Caco-2 (cell line): Measurements from ENCODE around the gene TFF3. TPM values are rescaled to one million over a fixed set of nuclear protein-coding genes. Genes with fewer than 3 reads are reported as not detected.

ENCODE experiments used
- BruUV-seq: library from RNA; stranded (reverse); fragments of 400-500 nt; replicated peaks from 2 replicates; lab custom pipeline; 2021; lab: Mats Ljungman, UMichigan
- CTCF ChIA-PET: fragments of 300-600 bp; sonication (Branson Sonifier 250); formaldehyde crosslinking; loops from one replicate; lab custom pipeline; 2022; ENCODE audit warnings: antibody characterized with exemption; lab: Charles Lee
- POLR2A ChIA-PET: fragments of 300-600 bp; sonication (Branson Sonifier 250); formaldehyde crosslinking; loops from one replicate; lab custom pipeline; 2022; ENCODE audit warnings: antibody characterized with exemption; lab: Charles Lee
- DNase-seq, 2 experiments: peaks; one replicate each; pipeline versions ENCODE4 v3.0.0 to v3.0.0-alpha.2; 2020 to 2022
- H3K27me3 ChIP-seq: replicated peaks from 2 replicates; pipeline ENCODE4 v1.6.0; 2011; ENCODE audit warnings: low read length; ENCODE audit not compliant: control insufficient read depth, insufficient read depth
- H3K36me3 ChIP-seq: 2 replicates; pipeline ENCODE4 v1.5.1; 2011; ENCODE audit warnings: low read length; ENCODE audit not compliant: control insufficient read depth, insufficient read depth
- H3K4me1 ChIP-seq: fragments of 250-450 bp; sonication (Bioruptor Pico); 2 replicates; pipeline ENCODE4 v1.5.1; 2020; ENCODE audit warnings: mild to moderate bottlenecking
- H3K4me3 ChIP-seq: 2 replicates; pipeline ENCODE4 v1.5.1; 2011; ENCODE audit warnings: low read depth, mild to moderate bottlenecking, control low read depth, low read length
- H3K9me3 ChIP-seq: fragments of 250-450 bp; sonication (Bioruptor Pico); 2 replicates; pipeline ENCODE4 v1.5.1; 2020; ENCODE audit warnings: mild to moderate bottlenecking, moderate library complexity
- H3K27ac Mint-ChIP-seq: one replicate; pipeline ENCODE4 v1.8.0; 2022; ENCODE audit warnings: mixed read lengths; ENCODE audit not compliant: unreplicated experiment
- H3K27me3 Mint-ChIP-seq: one replicate; pipeline ENCODE4 v1.8.0; 2022; ENCODE audit warnings: mixed read lengths; ENCODE audit not compliant: insufficient read depth, unreplicated experiment
- H3K36me3 Mint-ChIP-seq: one replicate; pipeline ENCODE4 v1.8.0; 2022; ENCODE audit warnings: mild to moderate bottlenecking, mixed read lengths; ENCODE audit not compliant: insufficient read depth, unreplicated experiment
- H3K4me1 Mint-ChIP-seq: one replicate; pipeline ENCODE4 v1.8.0; 2022; ENCODE audit warnings: low read depth, mixed read lengths; ENCODE audit not compliant: unreplicated experiment
- H3K4me3 Mint-ChIP-seq: one replicate; pipeline ENCODE4 v1.8.0; 2022; ENCODE audit warnings: mild to moderate bottlenecking, moderate library complexity, mixed read lengths; ENCODE audit not compliant: unreplicated experiment
- H3K9me3 Mint-ChIP-seq: one replicate; pipeline ENCODE4 v1.8.0; 2022; ENCODE audit warnings: mixed read lengths; ENCODE audit not compliant: unreplicated experiment
- CTCF ChIP-seq, 2 experiments: fragments of 200-600 bp in 1 of 2; IDR thresholded peaks; 1 replicate in 1 of 2; 2 replicates in 1 of 2; pipeline versions ENCODE4 v1.5.1 to v1.8.0; 2011 to 2022; ENCODE audit warnings: antibody characterized with exemption in 1 of 2, control low read depth in 1 of 2, inconsistent platforms in 1 of 2, low read depth in 1 of 2, low read length in 1 of 2, mild to moderate bottlenecking in 1 of 2, moderate library complexity in 1 of 2; ENCODE audit not compliant: insufficient read depth in 1 of 2, severe bottlenecking in 1 of 2, unreplicated experiment in 1 of 2
- intact Hi-C: fragments of 100-400 bp; cut with micrococcal nuclease; formaldehyde crosslinking; loops from one replicate; pipeline ENCODE4 v1.10.0; 2022; ENCODE audit not compliant: unreplicated experiment
- total RNA-seq: library from RNA; stranded (reverse); gene quantifications from 2 replicates; pipeline ENCODE4 v1.2.3, GENCODE V29; 2022

Gene TFF3
- total RNA-seq, 1 experiment from 2014 or later, result 65.8 TPM

- DNase-seq, result no peak
- Mint-ChIP-seq H3K4me1 (no peaks in the 10 kb centered on the region), H3K9me3 (peaks cover 10% of the 10 kb centered on the region), H3K27ac (no peak overlapping the region), H3K36me3 (no peaks in the 10 kb centered on the region), H3K27me3 (peaks cover 10% of the 10 kb centered on the region), H3K4me3 (no peak overlapping the region)
- intact Hi-C loops, result loop anchor here (5.0 kb wide), 1 partner anchor 327 kb away; no protein-coding TSS in a partner anchor
- Histone ChIP-seq H3K36me3 (no peaks in the 10 kb centered on the region), H3K9me3 (no peaks in the 10 kb centered on the region), H3K4me3 (no peak overlapping the region), H3K4me1 (no peaks in the 10 kb centered on the region), H3K27me3 (no peaks in the 10 kb centered on the region)
- POLR2A ChIA-PET, result no interaction called here
- TF ChIP-seq CTCF (IDR thresholded peaks at IDR 0.05; ENCODE audit: insufficient read depth in 1 of 2, low read depth in 1 of 2, low read length in 1 of 2, severe bottlenecking in 1 of 2, unreplicated experiment in 1 of 2), result no peak
- no TSS peak for BruUV-seq
- CTCF ChIA-PET, result interaction anchor here (1.0 kb wide), 1 partner anchor 11 kb away, joined by 3 read pairs; no protein-coding TSS in a partner anchor
Measured at GRCh38 chr21:42285569-42286245, 29.5 kb downstream of the TFF3 start.

GRCh38 chr21:42282715-42283114 lies 32.5 kb downstream of the TFF3 start:
- H3K27me3 ChIP-seq, result no peaks in the 10 kb centered on the region
- DNase-seq, result no peak
- Mint-ChIP-seq H3K4me3 (no peak overlapping the region), H3K27me3 (peaks cover 7% of the 10 kb centered on the region), H3K36me3 (no peaks in the 10 kb centered on the region), H3K27ac (no peak overlapping the region), H3K4me1 (no peaks in the 10 kb centered on the region), H3K9me3 (no peaks in the 10 kb centered on the region)
- H3K36me3 ChIP-seq, result no peaks in the 10 kb centered on the region
- POLR2A ChIA-PET, result no interaction called here
- TF ChIP-seq CTCF (IDR thresholded peaks at IDR 0.05; ENCODE audit: insufficient read depth in 1 of 2, low read depth in 1 of 2, low read length in 1 of 2, severe bottlenecking in 1 of 2, unreplicated experiment in 1 of 2), result no peak
- CTCF ChIA-PET, result no interaction called here
- intact Hi-C loops, result no loop called here
- H3K4me1 ChIP-seq, result peaks cover 6% of the 10 kb centered on the region
- H3K9me3 ChIP-seq, result no peaks in the 10 kb centered on the region
- BruUV-seq, result no TSS peak
- no peak overlapping the region for H3K4me3 ChIP-seq

GRCh38 chr21:42282021-42282420 lies 33.2 kb downstream of the TFF3 start:
- no peaks in the 10 kb centered on the region for H3K9me3 Mint-ChIP-seq
- Histone ChIP-seq H3K4me3 (no peak overlapping the region), H3K36me3 (no peaks in the 10 kb centered on the region), H3K4me1 (peaks cover 6% of the 10 kb centered on the region), H3K9me3 (no peaks in the 10 kb centered on the region), H3K27me3 (no peaks in the 10 kb centered on the region)
- CTCF ChIA-PET, result no interaction called here
- POLR2A ChIA-PET, result no interaction called here
- H3K4me1 Mint-ChIP-seq, result no peaks in the 10 kb centered on the region
- H3K36me3 Mint-ChIP-seq, result no peaks in the 10 kb centered on the region
- intact Hi-C loops, result no loop called here
- BruUV-seq, result no TSS peak
- H3K27me3 Mint-ChIP-seq, result peaks cover 7% of the 10 kb centered on the region
- no peak for TF ChIP-seq CTCF (IDR thresholded peaks at IDR 0.05; ENCODE audit: insufficient read depth in 1 of 2, low read depth in 1 of 2, low read length in 1 of 2, severe bottlenecking in 1 of 2, unreplicated experiment in 1 of 2)
- no peak overlapping the region for H3K4me3 Mint-ChIP-seq
- no peak overlapping the region for H3K27ac Mint-ChIP-seq
- no peak for DNase-seq
